HG03280 (cell line): ENCODE data around the gene CES4A.

Experiments used
- ATAC-seq: cut with Tn5 transposase; IDR thresholded peaks from one replicate; pipeline ENCODE4 v1.9.1; 2021; ENCODE audit warnings: mild to moderate bottlenecking, moderate library complexity; ENCODE audit not compliant: unreplicated experiment

CES4A gene

DNA sequence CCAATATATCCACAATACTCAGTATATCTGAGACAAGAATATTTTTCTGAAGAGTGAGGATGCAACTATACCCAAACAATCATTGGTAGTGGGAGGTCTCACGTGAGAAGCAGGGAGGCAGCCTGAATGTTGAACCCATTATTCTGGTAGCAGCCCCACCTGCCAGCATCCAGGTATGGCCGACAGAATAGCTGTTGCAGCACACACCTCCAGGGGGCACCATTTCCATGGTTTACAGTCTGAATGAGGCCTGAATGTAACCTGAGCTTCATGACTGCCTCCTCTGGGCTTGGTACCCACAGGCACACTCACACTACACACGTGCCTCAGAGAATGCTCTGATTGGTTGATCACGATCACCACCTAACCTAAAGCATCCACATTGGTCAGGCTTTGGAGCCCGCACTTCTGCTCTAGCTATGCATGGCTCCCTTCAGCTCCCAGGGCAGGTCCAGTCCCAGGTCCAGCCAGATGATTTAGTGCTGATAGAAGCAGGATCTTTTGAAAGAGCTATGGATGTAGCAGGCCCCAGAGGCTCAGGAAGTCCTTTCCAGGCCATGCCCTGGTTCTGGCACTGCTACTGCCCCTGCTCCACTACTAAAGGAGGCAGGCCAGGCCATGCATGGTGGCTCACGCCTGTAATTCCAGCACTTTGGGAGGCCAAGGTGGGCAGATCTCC, 29.6 kb downstream of the CES4A start:
- peak; percentile 86 for ATAC-seq

GRCh38 chr16:67019171-67019570, 30.8 kb downstream of the CES4A start:
- ATAC-seq: no peak

DNA sequence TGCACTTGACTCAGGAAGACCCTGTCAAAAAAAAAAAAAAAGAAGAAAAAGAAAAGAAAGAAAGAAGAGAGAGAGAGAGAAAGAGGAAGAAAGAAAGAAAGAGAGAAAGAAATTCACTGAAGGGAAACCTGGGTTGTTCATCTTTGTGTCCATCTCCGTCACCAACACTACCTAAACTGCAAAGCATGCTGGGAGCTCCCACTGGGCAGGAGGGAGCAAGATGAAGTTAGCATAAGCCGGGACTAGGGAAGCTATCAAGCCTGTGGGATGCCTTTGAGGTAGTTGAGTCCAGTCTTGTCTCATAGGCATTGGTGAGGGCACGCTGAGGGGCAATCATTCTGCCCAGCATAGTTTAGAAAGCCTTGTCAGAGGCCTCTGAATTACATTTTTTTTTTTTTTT, 32.9 kb downstream of the CES4A start:
- no peak for ATAC-seq

GRCh38 chr16:67022531-67023214, 34.3 kb downstream of the CES4A start:
- no peak for ATAC-seq

DNA sequence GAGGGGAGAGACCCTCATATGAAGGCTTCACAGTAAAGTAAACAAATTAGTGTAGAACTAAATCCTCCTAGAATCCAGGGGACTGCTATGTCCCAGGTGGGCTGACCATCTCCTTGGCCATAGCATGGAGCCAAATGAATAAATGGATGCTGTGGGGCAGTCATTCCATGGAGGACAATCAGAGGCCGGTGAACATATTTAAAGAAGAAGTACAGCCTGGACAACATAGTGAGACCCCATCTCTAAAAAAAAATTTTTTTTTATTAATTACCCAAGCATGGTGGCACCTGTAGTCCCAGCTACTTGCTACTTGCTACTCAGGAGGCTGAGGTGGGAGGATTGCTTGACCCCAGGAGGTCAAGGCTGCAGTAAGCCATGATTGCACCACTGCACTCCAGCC, 35.3 kb downstream of the CES4A start:
- ATAC-seq: no peak

DNA sequence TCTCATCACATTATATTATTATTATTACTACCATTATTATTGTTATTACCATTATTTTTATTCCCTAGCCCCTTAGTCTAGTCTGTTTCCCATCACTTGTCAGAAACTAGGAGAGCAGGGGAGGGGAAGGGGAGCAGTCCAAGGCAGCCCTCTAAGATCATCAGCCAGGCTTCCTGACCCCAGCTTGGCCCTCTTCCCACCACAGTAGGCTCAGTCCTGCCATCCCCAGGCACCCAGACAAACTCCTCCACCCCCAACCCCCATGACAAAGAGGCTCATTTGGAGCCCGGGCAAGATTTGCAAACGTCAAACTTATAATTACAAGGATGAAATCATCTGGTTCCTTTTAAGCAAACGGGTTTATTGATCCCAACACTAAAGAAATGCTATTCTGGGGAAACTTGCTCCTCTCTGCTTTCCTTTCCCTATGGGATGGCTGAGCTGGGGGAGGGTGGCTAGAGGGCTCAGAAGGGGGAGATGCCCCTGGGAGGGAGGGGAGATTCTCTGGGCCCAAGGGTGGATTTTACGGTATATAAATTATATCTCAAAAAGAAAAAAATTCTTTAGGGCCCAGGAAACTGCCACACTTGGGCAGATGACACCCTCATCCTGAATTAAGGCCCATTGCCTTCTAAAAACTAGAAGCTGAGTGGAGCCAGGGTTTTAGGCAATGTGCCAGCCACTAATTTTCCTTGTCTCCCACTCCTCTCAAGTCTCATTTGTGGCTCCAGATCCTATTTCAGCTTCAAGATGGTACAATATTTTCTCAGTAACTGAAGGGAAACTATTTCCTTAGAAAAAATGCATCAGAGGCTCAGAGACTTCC, 36.2 kb downstream of the CES4A start:
- no peak for ATAC-seq

GRCh38 chr16:67025210-67025550, 36.8 kb downstream of the CES4A start:
- ATAC-seq: no peak

DNA sequence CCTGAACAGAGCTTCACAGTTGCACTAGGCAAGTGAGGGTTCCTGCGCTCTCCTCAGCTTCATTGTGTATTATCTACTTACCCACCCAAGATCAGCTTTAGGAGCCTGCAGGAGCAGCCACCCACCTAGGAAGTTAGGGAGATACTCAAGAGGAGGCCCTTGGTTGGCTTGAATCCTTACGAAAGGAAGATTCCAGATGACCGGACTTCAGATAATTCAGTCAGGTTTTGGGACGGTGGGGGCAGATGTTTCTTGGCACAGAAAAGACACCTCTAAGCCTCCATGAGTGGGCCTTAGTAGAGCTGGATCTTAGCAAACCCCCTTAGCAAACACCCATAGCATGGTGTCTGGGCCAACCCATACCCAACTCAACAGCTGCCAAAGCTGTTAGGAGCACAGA, 38.2 kb downstream of the CES4A start:
- ATAC-seq: no peak

DNA sequence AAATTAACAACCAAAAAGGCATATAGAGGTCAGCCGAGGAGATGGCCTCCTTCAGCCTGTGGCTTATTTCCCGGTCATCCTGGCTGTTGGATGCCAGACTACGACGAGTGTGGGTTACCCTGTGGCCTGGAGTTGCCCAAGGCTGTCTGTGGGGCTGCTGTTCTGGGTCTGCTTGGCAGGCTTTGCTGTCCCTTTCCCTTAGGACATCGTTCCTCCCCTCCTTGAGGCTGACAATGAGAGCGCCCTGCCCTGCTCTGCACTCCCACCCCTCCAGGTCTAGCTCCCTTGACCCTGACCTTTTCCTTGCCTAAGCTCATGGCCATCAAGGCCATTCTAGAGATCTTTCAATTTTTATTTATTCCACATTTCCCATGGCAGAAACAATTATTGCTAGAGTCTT, 38.7 kb downstream of the CES4A start:
- no peak for ATAC-seq

DNA sequence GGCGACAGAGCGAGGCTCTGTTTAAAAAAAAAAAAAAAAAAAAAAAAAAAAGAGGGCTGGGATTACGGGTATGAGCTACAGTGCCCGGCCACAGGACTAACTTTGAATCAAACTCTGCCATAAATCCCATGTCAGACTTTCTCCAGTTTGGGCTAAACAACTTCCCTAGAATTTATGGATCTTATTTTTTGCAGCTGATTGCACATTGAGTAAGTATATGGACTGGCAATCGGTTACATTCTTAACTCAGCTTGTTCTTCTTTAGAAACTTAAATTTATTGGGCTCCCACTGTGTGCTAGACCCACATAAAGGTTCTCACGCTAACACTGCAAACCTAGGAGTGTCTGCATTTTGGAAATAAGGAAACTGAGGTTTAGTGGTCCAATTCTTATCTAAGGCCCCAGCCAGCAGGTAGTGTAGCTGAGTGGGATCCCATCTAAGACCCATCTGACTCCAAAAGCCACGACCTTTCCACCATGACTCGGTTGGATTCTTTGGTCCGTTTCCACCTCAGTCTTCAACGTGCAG, 39.8 kb downstream of the CES4A start:
- no peak for ATAC-seq

DNA sequence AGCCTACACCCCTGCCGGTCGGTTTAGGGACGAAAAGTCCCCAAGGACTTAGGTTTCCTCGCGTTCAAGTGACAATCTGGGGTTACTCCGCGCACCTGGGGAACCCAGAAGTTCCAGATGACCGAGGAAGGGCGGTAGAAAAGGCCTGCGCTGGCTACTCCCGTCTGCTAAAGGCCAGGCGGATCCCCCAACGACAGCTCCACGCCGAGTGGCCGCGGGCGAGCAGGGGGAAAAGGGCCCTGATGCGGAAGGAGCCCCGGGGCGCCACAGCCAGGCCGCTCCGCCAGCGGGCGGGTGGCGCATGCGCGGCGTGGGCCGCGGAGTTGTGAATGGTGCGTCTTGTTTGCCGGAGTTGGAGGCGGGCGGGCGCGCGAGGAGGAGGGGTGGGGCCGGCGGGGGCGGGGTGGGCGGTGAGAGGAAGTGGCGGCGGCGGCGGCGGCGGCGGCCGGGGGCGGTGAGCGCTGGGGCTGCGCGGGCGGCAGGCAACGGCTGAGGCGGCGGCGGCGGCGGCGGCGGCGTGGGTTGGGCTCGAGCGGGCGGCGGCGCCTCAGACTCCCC, 40.4 kb downstream of the CES4A start, which contains the start of gene CBFB:
Gene CBFB (plus strand): TSS at position 454 of the 558 bp plus-strand sequence. CDS start 259 bp downstream, outside the sequence.
- peak; percentile 82 for ATAC-seq

- ATAC-seq: peak; percentile 37
Measured at GRCh38 chr16:67029254-67030096, 41.1 kb downstream of the CES4A start.

GRCh38 chr16:67030221-67030962, 42.0 kb downstream of the CES4A start:
- no peak for ATAC-seq

DNA sequence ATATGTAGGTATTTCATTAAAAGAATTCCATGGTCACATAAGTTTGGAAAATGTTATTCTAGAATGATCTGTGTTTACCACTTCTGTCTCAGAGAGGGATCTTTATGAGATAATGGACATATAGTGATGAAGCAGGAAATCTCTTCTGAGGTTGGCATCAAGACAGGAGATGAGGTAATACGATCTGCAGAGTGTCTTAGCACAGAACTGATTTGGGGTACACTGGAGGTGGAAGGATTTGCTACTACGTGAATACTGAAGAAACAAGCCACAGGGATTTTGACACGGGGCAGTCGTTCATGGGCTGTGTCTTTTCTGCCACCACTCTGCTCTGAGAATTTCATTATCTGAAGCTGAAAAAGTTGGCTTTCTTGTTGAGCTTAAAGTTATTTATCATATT, 46.1 kb downstream of the CES4A start:
- no peak for ATAC-seq

DNA sequence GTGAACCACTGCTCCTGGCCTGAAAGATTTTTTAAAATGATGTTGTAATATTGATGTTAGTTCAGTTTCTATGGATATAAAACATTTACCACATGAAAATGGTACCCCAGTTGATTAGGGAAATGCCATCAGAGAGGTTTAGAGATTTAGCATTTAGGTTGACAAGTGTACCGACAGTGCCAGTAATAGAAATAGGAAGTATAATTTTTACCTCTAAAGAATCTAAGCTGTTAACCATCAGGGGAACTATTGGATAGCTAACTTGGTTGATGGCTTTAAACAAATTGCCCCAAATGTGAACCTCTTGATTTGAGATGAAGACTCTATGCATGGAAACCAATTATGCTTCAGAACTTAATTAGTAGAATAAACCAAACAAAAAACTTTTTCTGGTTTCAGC, 47.0 kb downstream of the CES4A start:
- no peak for ATAC-seq

DNA sequence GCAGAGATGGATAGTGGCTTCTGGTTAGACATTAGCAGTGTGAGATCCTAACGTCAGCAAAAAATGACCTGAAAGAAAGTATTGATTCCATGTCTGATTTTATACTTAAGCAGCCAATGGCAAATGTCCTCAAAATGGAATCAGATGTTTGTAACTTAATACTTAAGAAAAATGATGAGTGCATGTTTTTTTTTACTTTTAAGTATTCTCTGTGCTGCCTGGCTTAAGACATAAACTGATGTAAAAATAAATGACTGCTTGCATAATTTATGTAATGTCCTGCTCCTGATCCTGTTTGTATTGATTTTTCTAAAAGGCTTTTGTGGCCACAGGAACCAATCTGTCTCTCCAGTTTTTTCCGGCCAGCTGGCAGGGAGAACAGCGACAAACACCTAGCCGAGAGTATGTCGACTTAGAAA, 47.9 kb downstream of the CES4A start:
- ATAC-seq: no peak

GRCh38 chr16:67039260-67040020, 51.1 kb downstream of the CES4A start:
- ATAC-seq: no peak

DNA sequence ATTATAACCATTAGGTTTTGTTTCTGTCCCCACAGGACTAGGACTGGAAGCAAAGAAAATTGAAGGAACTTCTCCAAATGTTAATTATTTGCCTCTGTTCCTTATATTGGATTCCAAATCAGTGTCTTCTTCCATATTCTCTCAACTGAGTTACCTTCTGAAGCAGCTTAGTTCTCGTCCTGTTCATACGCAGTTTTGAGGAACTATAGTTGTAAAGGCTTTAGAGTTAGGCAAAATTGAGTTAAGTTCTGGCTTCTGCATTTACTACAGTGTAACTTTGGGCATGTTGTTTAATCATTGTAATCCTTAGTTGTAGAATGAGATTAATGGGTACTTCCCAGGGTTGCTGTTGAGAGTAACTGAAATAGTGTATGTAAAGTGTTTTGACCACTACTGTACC, 51.8 kb downstream of the CES4A start:
- no peak for ATAC-seq

DNA sequence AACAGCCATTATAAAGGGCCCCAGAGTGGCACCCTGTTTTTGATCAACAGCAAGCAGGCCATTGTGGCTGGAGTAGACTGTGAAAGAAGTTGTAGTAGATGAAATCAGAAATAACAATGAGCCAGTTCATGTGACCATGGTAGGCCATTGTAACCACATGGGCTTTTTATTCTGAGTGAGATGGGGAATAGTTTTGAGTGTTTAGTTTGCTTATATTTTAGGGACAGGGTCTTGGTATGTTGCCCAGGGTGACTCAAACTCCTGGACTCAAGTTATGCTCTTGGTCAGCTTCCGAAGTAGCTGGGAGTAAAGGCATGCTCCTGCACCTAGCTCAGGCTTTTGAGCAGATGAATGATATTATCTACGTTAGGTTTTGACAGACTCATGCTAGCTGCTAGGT, 52.5 kb downstream of the CES4A start:
- no peak for ATAC-seq
